Hippocampal formation (tissue), 2 donors: ENCODE data around the gene RUNX3.

Experiments
- DNase-seq, 2 donors: peaks; one replicate each; lab custom pipeline; 2025; lab: John Stamatoyannopoulos, UW

RUNX3 gene

DNA sequence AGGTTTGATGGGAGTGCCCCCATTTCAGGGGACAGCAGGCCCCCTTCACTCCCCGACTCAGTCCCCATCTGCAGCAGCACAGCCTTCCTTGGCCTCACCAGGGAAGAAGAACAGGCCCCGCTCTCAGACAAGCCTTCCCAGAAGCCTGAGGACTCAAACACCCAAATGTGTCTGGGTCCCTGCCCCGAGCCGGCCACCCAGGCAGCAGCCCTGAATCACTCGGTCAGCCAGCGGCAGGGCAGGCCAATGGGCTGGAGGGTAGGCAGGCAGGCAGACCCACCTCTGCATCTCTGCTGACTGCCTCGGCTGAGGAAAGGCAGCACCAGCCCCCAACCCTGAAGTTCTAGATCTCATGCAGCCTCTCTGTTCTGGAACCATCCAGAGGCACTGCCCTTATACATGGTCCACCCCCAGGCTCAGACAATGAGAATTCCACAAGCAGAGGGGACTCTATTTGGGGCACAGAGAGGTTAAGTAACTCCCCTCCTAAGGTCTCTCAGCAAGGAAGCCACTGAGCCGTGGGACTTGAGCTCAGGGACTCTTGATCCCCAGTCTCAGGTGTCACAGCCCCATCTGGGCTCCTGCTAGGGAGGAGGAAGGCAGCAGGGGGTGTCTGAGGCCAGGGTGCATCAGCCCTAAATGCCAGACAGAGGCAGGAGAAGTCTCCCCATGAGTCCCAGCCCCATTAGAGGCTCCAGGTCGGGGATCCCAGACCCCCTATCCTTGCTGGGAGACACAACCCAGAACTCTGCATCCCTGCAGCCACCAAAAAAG, 33.2 kb upstream of the RUNX3 start:
- DNase-seq, result no peak

DNA sequence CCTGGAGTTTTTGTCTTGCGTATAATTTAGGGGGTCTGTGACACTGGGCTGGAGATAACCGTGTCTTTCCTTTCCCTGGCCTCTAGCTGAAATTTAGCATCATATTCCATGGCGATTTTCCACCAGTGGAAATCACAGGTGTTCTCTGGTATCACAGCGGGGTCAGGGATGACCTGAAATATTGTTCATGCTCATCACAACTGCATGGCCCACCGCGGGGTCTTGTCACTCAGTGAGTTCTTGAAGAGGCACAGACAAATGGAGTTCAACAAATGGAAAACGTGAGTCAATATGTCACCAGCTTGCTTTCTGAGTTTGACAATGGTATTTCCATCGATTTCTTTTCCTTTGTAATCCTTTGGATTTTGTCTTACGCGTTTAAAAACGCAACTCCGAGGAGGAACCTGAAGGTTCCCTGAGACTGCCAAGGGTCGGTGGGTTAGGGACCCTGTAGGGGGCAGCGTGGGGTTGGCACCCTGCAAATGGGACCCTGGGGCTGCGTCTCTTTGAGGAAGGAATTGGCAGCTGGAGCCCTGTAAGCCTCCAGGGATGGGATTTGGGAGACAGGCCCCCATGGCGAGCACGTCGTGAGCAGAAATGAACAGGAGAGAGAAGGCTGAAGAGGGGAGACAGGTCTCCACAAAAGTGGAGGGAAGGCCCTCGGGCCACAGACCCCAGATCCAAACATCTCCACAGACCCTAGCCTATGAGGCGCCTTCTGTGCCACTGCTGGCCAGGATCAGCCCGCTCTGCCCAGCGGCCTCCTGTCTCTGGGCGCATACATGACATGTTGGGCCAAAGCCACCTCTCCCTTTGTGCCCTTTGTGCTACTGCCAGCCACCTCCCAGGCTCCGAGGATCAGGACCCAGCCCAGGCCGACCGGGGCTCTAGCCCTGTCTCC, 32.1 kb upstream of the RUNX3 start:
- DNase-seq, result no peak

DNA sequence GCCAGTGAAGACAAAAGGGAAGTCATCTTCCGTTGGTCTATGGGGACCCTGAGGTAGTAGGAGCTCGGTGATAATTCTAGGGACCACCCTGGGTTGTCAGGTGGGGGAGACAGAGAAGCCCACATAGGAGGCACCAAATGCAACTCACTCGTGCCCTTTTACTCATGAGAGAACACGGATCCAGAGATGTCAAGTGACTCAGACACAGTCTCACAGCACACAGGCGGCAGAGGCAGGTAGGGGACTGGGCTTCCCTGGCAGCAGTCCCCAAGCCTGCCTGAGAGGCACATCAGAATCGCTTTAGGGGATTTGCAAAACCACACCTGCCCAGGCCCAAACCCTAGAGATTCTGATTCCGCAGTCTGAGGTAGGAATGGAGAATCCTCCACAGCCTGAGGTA, 31.3 kb upstream of the RUNX3 start:
- no peak for DNase-seq

DNA sequence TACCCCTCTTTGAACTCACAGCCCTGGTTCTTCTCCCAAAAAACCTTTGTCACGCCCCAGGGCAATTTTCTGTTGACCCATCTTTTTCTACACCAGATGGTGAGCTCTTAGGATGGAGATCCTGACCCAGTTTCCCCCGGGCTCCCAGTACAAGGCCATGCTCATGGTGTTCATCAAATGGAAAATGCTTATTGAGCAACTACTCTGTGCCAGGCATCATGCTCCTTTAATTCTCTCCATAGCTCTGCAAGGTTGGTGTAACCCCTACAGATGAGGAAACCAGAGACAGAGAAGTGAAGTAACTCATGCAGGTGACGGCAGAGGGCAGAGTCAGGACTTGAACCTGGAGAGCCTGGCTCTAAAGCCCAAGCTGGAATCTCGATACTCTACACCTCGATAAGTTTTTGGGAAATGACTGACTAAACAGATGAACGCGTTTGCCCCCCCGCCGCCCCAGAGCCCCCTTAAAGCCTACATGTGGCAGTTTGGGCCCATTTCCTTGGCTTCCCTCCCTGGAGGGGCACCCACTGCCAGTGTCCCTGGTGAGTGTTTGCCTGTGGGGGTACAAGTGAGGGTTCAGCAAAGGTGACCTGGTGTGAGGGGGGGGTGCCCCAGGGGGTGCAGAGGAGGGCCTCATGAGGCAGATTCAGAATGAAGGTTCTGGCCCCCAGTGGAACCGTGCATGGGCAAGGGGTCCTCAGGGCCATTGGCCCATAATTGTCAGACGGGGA, 30.2 kb upstream of the RUNX3 start:
- no peak for DNase-seq

DNA sequence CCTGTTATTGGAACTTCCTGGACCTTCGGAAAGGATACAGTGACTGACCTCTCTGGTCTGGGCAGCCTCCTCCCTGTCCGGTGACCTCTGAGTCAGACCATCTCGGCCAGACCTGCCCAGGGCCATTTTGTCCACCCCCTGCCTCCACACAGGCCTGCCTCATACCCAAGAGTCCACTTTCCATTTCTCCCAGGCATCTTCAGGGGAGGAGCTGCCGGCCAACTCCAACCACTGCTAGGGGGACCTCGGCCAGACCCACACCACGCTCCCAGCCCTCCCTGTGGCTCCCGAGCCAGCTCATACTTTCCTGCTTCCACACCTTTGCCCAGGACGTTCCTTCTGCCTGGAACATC, 29.5 kb upstream of the RUNX3 start:
- no peak for DNase-seq

DNA sequence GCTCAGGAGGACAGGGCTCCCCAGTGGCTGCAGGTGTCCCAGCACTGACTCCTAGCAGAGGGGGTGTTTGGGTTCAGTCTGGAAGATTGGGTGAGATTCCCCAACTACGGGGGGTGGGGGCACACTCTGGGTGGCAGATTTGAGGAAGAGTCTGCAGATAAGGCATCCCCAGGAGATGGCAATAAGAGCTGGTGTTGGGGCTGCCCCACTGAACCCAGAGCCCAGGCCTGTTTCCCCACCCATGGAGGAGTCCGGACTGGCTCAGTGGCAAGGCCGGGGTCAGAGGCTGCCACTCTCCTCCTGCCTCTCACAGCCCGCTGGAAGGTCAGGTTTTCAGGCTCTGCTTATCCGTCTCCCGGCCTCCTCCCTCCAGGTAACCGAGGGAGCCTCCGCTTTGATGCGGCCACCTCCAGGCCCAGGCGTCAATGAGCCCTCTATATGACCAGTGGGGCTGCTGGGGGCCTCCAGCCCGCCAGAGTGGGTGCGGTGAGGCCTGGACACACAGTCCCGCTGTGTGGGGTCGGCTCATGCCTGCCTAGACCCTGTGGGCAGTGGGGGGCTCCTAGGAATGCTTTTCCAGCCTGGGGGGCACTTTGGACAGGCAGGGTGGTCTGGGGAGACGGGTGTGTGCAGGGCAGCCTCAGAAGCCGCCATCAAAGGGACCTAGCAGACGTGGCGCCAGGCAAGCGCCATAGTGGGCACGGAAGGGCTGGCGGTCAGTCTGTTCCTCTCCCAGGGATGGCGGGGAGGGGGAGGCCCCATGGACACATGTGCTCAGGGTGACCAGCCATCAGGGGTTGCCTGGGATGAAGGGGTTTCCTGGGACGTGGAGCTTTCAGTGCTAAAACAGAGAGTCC, 28.9 kb upstream of the RUNX3 start:
- DNase-seq, result no peak

DNA sequence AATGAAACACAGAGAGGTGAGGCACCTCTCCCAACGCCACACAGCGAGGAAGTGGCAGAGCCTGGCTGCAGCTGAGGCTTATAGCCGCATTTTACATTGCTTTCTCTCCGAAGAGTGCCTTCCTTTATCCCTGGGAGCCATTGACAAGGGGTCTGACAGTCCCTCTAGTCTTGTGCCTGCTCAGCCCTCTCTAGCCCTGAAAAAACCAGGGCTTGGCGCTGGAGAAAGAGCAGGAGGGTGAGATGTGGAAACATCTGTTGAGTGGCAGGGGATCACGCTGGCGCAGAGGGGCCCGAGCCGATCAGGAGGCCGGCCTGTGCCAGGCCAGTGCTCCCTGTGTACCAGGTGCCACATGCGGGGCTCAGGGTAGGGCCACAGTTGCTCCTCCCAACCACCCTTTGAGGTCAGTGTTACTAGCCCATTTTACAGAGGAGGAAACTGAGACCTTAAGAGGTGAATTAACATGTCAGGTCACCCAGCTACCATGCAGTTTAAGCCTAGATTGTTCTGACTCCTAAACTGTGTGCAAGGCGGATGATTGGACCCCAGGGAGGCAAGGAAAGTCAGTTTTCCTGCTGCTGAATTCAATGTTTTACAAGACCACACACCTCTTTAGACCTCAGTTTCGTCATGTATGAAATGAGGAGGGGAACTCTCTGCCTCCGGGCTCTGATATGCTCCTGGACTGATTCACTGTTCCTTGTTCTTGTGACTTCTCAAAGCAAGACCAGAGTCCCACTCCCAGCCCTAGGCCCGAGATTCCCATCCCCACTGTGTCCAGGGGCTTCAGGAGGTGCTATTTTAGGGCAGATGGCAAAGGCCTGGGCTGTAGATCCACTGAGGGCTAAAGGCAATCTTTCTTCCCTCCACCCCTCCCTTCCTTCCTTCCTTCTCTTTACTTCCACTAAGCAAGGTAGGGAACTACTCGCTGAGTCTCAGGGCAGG, 28.0 kb upstream of the RUNX3 start:
- no peak for DNase-seq

DNA sequence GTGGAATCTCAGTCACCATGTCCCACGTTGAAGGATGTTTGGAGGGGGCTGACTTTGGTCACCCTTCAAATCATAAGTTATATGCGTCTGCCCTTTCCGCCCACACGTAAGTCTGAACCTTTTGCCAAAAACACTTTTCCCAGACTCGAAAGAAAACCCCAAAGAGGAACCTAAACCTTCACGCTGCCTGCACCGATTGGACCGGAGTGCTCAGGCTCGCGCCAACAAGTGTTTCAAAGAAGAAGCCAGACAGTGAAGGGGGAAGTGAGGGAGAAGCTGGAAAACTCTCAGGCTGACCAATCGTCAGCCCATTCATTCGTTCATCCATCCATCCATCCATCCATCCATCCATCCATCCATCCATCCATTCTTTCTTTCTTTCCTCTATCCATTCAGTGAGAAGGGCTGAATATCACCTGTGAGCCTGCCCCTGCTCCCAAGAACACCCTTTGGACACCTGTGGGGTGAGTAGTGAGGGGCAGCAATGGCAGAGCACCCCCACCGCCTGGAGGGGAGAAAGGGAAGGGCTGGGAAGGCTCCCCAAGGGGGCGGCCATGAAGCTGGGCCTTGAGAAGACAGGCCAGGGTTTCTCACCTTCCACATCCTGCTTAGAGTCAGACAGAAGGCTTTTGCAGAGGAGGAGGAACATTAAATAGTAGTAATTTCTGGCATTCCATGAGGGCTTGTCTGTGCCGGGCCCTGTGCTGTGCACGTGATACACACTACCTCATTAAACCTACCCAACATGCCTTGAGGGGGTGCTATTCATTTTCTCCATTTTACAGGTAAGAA, 27.1 kb upstream of the RUNX3 start:
- no peak for DNase-seq

DNA sequence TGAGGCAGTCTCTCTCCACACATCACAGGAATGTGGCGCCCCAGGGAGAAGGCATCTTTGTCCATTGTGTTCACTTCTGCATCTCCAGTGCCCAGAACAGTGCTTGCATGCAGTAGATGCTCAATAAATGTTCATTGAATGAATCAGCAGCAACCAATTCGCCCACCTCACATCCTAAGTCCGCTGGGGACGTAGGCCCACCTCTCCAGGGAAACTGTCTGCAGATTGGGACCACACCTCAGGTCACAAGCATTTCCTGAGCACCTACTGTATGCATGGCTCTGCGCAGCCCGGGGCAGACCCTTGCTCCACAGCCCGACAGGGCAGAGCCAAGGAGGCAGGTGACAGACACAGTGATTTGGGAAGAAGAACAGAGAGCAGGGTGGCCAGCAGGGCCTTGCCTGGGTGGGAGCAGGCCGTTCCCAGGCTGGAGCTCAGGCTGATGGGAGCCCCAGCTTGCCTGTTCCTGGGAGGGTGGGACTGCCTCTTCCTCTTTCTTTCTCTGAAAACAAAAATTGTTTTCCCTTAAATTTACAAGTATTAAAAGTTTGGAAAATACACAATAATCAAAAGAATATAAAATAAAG, 25.8 kb upstream of the RUNX3 start:
- no peak for DNase-seq

DNA sequence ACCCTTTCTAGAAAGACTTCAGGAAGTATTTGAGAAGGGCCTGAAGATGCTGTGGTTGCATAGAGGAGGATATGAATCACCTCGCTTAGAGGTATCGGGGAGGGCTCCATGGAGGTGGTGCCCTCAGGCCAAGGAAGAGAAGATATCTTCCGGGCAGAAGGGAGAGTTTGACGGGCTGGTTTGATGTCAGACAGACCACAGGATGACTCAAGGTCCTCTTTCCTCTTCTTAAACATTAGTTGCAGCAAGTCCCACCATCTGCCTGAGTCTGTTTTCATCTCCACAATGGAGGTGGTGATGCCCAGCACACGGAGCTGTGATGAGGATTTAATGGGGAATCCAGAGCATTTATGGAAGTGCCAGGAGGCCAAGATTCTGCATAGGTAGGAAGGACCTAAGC, 25.1 kb upstream of the RUNX3 start:
- DNase-seq, result no peak

DNA sequence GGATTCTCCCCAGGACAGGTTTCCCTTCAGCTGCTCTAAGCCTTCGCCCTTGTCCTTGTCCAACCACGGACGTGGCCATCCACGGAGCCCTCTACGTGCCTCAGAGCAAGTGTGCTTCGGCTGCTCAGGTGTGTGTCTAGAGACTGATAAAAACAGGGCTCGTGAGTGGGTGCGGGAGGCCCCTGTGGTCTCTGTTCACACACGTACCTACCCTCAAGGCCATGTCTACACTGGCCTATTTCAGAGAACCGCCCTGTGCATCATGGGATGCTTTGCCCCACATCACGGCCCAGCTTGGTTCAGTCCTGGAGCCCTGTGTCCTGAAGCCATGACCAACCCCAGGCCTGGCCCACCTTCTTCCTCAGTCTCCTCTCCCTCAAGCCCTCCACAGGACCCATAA, 24.6 kb upstream of the RUNX3 start:
- no peak for DNase-seq

DNA sequence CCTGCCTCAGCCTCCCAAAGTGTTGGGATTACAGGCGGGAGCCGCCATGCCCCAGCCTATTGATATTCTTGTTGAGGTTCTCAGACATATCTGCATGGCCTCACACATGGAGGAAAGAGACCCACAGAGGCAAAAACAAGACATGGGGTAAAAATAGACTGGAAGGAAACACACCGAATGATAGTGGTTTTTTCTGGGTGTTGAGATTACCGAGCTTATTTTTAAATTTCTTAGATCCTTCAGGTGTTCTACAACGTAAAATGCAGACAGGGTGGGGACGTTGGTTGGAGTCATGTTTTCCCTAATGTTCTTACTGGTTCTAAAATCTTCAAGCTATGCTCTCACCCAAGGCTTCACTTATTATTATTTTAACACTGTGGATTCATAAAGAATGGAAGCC, 23.9 kb upstream of the RUNX3 start:
- no peak for DNase-seq

DNA sequence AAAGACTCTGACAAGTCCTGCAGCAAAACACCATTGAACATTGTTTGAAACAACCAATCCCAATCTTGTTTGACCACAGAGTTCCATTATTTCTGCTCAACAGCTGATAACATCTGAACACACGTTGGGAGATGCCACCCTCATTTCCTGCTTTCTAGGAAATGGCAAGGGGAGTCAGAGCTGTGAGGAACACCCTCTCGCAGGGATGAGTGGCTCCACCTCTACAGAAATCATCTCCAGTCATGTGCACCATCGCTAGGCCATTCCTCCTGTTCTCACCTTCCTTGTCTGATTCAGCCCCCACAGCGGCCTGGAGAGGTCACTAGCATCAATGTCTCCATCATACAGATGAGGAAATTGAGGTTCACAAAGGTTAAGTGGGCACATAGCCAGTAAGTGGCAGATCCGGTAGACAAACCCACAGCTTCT, 22.4 kb upstream of the RUNX3 start:
- no peak for DNase-seq

DNA sequence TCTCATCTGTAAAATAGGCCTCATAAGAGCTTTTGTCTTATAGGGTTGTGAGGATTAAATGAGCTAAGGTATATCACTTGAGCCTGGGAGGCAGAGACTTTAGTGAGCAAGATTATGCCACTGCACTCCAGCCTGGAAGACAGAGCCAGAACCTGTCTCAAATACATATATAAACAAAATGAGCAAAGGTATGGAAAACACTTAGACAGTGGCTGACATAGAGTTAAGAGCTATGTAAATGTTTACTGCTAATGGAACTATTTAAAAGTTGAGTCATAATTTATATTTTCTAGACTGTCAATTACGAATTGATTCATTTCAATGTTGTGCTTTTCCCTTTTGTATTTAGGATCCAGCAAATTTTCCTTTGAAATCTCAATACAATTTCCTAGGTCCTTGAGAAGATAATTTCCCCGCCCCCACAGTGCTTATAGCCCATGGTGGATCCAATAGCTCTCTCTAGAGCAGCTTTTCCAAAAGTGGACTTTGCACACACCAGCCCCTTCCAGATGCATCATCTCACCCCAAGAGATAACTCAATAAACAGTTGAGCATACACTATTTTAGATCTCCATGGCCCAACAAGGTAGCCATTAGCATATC, 21.8 kb upstream of the RUNX3 start:
- DNase-seq, result no peak

DNA sequence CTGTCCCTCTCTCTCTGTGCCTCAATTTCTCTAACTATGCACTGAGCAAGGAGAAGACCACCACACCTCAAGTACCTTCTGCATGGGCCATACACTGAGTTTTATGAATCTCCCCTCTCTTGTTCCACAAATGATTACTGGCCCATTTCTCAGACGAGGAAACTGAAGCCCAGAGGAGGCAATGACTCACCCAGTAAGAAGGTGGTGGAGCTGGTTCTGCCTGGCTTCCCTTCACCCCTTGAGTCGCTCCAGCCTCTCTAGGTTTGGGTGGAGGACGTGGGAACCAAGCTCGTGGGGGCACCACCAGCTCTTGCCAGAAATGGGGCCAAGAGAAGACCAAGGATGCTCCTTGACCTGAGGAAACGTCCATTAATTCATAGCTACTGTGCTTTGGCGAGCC, 21.3 kb upstream of the RUNX3 start:
- no peak for DNase-seq

DNA sequence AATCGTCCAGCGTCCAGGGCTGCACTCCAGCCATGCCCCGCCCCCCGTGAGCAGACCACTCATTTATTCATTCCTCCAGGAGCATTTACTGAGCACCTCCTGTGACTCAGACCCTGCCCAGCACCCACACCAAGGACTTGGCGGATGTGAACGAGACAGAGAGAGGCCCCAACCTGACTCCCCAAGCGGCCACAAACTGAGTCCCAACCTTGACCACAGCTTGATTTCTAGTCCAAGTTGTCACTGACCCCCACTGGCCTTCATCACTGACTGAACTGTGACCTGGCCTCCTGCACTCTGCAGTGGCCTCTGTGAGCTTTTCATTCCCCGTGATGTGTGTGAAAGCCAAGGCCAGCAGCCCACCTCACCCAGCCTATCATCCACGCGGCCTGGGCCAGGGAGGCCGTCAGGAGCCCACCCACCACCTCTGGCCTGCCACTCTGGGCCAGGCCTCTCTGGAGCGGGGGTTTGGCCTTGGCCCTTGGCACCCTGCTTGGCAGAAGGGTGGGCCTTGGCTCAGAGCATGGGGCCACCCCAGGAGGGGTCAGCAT, 19.3 kb upstream of the RUNX3 start:
- DNase-seq, result no peak

DNA sequence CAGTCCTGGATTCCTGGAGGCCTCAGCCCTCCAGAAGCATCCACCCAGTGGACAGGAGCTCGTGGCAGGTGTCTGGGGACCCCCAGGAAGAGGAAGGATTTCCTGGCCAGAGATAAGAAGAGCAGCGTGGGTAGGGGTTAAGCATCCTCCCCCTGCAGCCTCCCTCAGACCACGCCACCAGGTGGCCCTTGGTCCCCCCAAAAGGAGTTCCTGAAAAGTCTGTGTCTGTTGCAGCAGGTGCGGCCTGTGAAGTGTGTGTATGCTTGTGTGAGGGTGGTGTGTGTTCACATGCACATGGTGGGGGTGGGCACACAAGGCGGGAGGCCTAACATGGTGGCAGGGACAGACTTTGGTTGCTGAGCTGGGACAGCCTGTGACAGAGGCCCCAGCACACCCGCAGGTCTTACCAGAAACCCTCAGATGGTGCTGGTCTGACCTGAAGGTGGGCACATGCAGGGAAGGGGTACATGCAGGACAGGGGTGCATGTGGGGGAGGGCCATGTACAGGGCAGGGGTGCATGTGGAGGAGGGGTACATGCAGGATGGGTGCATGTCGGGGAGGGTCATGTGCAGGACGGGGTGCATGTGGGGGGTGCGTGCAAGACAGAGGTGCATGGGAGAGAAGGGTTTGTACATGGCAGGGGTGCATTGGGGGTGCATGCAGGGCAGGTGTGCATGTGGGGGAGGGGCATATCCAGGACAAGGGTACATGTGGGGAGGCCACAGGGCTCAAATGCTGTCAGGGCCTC, 18.2 kb upstream of the RUNX3 start:
- DNase-seq, result no peak
